ENCODE data around the gene DENND1A.

DENND1A gene

DNA sequence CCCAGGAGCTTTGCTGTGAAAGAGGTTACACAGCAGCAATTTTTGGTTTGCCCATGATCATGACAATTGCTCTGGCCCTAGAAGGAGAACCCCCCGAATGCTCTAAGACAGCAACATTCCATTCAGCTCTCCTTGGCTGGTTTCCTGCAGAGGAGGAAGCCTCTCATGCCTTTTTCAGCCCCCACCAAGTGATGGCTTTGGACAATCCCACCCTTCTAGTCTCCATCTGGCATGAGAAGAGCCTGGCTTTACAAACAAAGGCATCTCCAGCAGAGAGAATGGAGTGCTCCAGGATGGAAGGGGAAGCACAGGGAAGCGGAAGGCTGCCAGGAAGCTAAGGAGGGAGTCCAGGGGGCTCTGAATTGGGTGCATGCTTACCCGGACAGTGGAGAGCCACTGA lies 475.6 kb downstream of the DENND1A start:
- no peak overlapping the region for H3K4me3 ChIP-seq (ENCODE audit: low read depth, low read length)
- TF ChIP-seq, protein P1, sequence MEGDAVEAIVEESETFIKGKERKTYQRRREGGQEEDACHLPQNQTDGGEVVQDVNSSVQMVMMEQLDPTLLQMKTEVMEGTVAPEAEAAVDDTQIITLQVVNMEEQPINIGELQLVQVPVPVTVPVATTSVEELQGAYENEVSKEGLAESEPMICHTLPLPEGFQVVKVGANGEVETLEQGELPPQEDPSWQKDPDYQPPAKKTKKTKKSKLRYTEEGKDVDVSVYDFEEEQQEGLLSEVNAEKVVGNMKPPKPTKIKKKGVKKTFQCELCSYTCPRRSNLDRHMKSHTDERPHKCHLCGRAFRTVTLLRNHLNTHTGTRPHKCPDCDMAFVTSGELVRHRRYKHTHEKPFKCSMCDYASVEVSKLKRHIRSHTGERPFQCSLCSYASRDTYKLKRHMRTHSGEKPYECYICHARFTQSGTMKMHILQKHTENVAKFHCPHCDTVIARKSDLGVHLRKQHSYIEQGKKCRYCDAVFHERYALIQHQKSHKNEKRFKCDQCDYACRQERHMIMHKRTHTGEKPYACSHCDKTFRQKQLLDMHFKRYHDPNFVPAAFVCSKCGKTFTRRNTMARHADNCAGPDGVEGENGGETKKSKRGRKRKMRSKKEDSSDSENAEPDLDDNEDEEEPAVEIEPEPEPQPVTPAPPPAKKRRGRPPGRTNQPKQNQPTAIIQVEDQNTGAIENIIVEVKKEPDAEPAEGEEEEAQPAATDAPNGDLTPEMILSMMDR (IDR thresholded peaks at IDR 0.05; ENCODE audit: control insufficient read depth, extremely low read depth, insufficient read depth): no peak
- DNase-seq (ENCODE audit: low read depth): no peak

DNA sequence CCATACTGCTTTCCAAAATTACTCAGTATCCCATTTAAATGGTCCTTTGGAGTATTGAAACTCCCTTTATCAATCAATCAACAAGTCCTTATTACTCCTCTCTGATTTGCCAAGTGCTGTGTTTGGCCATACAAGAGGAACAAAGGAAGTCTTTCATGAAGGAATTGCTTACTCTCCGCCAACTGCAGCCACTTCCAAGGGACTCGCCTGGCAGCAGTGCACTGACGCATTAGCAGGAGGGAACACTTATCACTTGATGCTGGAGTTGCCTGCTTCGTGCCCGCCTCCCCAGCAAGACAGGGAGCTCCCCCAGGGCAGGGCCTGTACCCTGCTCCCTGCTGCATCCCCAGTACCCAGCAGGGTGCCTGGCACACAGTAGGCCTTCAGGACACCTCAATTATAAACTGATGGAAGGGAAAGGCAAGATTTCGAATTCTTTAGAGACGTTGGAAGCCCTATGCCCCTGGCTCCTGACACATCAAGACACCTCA lies 476.1 kb downstream of the DENND1A start:
- TF ChIP-seq, protein P1 (IDR thresholded peaks at IDR 0.05; ENCODE audit: control insufficient read depth, extremely low read depth, insufficient read depth): no peak
- no peak overlapping the region for H3K4me3 ChIP-seq (ENCODE audit: low read depth, low read length)
- no peak for DNase-seq (ENCODE audit: low read depth)

DNA sequence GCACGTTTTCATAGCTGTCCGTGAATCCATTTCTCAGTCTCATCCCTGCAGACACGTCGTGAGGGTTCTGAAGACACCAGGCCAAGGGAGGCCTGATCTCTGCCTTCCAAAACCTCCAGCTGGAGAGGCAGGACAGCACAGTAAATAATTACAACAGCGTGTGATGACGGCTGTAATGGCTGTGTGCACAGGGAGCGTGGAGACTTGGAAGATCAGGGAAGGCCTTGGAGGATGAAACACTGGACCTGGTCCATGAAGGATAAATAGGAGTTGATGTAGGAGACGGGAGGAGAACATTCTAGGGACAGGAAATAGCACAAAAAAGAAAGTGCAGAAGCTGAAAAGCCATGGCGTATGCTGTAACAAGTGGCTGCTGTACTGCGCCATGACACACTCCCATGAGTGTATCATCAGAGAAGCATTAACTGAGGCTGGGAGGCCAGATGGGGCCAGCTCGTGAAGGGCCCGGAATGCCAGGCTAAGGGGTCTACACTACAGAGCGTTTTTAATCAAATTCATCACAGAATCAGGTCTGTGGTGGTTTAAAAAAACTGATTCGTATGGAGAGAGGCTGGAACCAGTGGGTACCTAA lies 476.8 kb downstream of the DENND1A start:
- H3K4me3 ChIP-seq (ENCODE audit: low read depth, low read length): no peak overlapping the region
- TF ChIP-seq, protein P1 (IDR thresholded peaks at IDR 0.05; ENCODE audit: control insufficient read depth, extremely low read depth, insufficient read depth): no peak
- no peak for DNase-seq (ENCODE audit: low read depth)

DNA sequence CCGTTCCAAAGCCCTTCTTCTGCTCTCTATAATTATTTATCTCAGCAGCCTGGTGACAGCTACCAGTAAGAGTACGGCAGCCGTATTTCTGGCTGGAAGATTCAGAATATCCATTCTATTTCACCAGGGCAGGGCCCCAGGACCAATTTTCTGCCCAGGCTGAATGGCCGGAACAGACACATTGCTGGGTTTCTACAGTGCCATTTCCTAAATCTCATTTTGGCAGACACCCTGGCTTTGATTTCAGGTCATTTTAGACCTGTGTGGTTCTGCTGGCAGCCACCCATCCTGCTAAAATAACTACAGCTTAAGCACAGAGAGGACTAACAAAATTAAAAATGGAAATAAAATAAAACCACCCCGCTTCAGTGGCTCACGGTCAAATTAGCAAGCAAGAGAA lies 478.9 kb downstream of the DENND1A start:
- H3K4me3 ChIP-seq (ENCODE audit: low read depth, low read length): no peak overlapping the region
- TF ChIP-seq, protein P1 (IDR thresholded peaks at IDR 0.05; ENCODE audit: control insufficient read depth, extremely low read depth, insufficient read depth): no peak
- no peak for DNase-seq (ENCODE audit: low read depth)

DNA sequence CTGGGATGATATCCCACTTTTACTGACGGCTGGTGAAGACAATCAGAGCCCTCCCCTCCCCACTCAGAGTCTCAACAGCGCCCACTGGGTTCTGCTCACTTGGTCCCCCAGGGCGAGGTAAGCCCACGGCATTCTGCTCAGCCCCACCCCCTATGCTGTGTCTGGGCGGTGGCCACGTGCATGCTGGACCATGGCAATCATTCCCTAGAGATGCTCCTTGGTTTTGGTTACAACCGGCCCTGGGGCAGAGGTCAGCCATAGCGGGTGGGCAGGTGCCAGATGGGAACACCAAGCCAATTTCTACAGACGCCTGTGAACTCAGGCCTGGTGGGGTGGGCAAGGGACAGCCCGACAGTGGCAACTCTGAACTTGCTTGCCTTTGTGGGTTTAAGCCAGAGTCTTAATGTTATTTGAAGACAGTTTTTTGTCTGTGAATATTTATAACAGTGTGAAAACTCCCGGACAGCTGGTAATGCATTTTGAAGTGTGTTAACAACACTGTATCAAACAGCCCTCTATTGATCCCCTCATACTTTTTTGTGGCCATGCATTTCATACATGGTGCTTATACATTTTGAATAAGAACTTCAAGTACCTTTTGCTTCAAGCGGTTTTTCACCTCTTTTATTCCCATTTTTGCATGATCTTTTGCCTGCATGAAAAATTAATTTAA lies 479.7 kb downstream of the DENND1A start:
- TF ChIP-seq, protein P1 (IDR thresholded peaks at IDR 0.05; ENCODE audit: control insufficient read depth, extremely low read depth, insufficient read depth): no peak
- H3K4me3 ChIP-seq (ENCODE audit: low read depth, low read length): no peak overlapping the region
- no peak for DNase-seq (ENCODE audit: low read depth)

DNA sequence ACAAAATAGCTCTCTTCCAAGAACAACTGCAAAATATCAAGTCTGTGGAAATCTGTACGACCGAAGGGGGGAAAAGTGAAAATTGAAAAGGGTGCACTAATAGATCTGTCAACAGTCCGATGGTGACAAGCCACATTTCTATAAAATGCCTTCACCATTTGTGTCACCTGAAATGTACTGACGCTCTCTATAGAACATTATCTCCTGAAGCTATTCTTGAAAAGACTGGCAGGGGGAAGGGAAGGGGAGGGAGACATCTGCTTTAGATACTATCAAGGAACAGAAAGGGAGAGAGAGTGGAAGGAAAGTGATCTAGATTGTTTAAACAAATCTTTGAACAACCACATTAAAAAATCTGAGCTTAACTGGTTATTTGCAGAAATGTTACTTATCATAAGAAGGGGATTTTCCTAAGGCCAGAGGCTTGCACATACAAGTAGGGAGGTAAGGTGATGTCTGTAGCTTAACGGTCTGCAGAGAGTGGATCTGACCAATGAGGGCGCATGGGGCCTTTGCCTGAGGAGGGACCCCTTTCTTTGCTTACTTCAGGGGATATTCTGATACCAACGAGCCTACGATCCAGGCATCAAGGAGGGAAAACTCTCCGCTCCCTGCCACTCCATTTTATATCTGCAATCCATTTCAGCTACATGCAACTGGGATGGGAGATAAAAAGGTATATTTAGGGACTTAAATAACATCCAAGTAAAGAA lies 481.8 kb downstream of the DENND1A start:
- DNase-seq (ENCODE audit: low read depth): no peak
- no peak overlapping the region for H3K4me3 ChIP-seq (ENCODE audit: low read depth, low read length)
- TF ChIP-seq, protein P1 (IDR thresholded peaks at IDR 0.05; ENCODE audit: control insufficient read depth, extremely low read depth, insufficient read depth): no peak

All from LNCaP clone FGC (cell line).